HG03565 (cell line): ENCODE data around the gene DMKN.
A peak's percentile ranks its signal among the peaks of the same experiment; 100 is the strongest.
"Not testable (repeated sequence)": the region's sequence is repeated elsewhere in the genome, so short reads cannot be mapped to it uniquely, and the experiment has no call there.

ENCODE experiments used
- ATAC-seq: cut with Tn5 transposase; IDR thresholded peaks from one replicate; pipeline ENCODE4 v1.9.1; 2021; ENCODE audit warnings: mild to moderate bottlenecking, moderate library complexity; ENCODE audit not compliant: unreplicated experiment

DMKN gene

DNA sequence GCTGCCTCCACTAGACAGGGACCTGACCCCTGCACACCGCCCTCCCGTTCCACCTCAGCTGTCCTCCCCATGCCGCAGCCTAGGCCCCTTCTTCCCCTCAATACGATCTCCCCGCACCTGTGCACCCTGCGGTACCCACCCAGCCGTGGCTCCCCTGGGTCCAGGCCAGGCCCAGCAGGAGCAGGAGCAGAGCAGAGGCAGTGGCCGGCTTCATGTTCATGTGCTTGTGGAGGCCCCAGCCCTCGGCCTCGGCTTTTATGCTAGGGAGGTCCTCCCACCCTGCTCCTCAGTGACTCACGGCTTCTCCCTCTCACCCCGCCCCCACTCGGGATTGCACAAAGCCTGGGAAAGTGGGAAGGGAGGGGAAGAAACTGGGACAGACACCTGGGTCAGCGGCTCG lies 11.8 kb downstream of the DMKN start:
- no peak for ATAC-seq

DNA sequence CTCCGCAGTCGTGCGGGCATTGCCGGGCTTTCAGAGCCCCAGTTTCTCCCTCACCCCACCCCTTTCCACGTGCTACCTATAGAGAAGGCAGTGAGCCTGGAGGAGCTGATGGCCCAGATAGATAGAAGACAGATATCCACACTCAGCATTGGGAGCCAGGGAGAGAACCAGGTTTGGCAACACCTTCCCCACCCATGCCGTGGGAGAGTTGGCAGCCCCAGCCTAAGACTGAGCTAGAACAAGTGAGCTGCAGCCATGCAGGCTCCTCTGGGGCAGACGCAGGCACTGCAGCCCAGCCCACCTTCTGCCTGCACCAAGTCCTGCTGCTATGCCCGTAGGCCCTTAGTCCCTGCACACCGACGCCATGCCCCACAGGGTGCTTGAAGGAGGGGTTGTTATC lies 12.8 kb downstream of the DMKN start:
- no peak for ATAC-seq

DNA sequence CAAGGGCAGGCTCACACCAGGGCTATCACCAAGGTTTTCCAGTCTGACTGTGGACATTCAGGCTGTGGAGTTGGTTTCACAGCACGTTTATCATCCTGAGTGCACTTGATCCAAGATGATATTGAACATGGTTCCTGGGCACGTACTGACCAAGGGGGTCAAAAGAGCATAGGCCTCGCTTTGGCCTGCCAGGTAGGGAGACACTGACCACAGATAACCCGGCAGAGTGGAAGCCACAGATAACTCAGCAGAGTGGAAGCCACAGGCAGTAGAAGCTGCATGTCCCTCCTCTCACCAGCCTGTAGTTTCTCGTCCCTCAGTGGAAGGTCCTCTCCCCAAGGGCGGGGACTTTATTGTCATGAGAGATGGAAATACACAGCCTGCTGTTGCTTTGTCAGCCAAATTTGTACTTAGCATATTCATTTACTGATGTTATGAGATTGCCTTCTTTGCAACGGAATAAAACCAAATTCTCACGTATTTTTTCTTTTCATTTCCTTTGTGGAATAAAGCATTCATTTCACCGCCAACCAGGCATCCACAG lies 14.4 kb downstream of the DMKN start:
- no peak for ATAC-seq

DNA sequence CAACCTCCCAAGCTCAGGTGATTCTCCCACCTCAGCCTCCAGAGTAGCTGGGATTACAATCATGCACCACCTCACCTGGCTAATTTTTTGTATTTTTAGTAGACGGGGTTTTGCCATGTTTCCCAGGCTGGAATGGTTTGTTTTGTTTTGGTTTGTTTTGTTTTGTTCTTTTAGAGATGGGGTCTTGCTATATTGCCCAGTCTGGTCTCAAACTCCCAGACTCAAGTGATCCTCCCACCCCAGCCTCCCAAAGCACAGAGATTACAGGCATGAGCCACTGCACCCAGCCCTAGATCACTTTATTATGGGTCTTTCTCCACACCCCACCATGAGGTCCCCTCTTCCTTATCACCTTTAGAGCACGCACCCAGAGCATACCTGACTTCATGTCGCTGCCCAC lies 15.2 kb downstream of the DMKN start:
- ATAC-seq = no peak

DNA sequence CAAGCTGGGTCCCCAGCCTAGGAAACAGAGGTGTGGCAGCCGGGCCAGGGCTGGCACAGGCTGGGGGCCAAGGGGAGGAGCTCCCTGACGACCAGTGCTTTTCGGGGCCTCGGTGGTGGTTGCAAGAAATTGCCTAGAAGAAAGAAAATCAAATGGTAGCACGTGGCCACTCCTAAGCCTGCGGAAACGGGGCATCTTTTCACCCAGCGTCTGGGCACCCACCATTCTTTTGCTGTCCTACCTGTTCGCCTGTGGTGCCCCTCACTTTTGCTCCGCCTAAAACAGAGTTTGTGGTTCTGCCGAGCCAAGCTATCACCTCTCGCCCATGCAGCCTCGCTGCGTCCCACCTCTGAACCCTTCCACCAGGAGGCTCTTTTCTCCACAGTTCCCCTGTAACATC lies 16.0 kb downstream of the DMKN start:
- no peak for ATAC-seq

DNA sequence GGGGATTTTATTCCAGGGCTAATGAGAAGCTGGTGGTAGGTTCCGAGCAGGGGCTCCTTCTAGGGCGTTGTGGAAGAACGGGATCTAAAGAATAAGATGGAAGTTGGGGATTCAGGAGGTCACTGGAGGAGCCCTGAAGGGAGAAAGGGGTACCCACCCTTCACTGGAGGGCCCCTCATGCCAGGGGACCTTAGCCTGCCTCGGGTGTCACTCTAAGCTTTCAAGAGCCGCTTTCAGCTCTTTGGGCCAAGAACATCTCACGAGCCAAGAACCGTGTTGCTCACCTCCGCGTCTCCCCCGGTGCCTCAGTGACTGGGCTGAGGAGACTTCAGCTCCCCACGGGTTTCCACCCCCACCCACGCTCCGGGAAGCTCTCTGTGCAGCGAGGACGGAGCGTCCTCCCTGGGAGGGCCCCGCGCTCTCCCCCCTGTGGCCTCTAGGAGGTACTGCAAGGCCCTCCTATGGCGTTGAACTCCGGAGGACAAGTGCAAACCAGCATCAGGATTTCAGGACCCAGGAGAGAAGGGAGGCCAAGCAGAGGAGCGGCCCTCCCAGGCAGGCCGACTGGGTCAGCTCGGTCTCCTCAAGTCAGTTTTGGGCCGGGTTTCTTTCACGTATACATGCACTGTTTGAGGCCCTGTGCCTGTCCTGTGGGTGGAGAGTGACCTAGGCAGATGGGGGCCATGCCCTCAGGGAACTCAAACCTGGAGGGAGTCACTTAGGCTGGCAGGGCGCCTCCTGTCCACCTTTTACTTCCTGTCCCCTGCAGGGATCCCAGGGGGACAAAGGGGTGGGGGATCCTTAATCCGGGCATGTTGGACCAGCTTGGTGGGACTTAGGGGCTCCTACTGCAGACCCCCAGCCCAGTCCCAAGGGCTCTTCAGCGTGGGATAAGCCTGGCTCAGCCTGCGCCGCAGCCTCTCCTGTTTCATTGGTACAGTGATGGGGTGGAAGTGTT lies 18.1 kb downstream of the DMKN start:
- no peak for ATAC-seq

DNA sequence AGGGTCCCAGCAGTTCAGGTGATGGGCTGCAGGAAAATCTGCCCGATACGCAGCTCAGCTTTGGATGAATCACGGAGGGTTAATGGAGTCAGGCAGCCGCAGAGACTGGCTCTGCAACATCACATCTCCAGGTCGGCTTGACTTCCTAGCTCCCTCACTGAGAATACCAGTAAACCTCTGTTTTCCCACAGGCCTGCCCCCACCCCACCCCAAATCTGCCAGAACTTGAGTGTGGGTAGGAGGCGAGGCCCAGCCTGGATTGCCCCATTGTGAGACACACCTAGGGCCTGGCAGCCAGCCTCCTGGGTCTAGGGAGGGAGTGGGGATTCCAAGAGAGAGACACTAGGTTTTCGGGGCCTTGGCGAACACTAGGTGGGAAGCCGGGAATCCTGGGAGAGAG lies 19.5 kb downstream of the DMKN start:
- ATAC-seq = no peak

DNA sequence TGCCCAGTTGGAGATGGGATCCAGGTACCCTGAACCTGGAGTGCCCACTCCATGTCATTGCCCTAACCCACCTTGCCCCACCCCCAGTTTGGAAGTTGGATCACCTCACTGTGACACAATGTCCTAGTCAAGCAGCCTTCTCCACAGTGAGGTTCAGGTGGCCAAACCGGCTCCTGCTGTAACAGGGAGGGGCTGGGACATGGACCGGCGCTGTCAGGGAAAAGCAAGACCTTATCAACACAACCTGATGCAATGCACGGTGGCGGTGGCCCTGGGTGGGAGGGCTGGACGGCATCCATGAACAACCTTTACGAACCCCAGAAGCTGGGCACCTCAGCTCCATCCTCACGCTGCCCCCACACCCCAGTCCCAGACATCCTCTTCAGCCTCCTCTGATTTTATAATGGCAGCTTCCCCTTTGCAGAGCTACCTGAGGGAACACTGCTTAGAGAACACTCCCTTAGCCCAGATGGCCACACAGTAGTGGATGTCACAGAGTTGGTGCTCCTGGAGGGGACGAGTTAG lies 21.6 kb downstream of the DMKN start:
- no peak for ATAC-seq

DNA sequence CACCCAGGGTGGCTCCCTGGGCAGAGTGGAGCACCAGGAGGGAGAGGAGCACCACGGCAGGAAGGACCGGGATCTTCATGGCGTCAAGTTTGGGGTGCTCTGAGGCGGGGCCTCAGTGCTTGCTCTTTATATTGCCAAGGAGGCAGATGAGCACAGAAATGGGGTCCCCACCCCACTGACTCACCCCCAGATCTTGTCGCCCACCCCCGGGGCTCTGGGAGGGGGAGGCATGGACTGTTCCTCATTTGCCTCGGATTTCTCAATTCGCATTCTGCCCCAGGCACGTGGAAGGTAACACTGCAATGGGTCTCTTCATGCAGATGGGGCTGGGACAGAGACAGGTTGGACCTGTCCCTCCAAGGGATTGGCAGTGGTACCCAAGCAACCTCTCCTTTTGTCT lies 23.1 kb downstream of the DMKN start, which contains the start of gene KRTDAP:
KRTDAP (minus strand) TSS at position 101 of the 400 bp plus-strand sequence; CDS start at position 79, 22 bp downstream.
- no peak for ATAC-seq

DNA sequence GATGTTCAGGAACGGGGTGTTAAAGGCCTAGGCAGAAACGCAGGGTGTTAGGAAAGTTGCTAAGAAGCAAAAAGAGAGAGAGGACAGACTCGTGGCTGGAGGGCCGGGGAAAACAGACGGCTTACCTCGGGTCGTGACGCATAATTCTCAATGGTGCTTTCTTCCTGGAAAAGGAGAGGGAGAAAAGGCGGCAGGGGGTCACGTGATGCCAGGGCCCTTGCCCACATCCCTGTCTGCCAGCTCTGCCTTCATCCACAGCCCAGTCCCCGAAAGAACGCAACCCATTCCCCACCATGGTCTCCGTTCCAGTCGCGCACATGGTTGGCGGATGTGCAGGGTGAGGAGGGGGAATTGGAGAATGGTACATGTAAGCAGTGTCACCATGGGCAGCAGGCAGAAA lies 24.8 kb downstream of the DMKN start:
- ATAC-seq = no peak

DNA sequence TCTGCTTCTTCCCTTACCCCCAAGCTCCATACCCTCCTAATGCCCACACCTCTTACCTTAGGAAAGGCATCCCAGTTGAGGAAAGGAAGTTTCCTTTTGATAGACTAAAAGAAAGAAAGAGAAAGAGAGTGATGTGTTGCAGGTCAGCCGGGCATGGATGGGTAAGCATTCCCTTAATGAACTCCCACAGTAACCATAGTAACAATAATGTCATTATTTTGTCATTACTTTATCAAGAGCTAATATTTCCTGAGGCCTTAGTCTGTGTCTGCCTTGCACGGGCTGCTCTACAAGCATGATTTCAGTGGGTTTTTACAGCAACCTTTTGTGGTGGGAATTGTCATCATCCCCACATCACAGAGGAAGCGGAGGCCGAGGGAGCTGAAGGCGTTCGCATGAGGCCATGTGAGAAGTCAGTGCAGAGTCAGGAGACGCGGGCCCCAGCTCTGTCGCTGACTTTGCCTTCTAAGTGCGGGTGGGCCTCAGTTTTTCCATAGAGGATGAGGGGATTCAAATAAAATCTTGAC lies 25.7 kb downstream of the DMKN start:
- ATAC-seq = no peak

DNA sequence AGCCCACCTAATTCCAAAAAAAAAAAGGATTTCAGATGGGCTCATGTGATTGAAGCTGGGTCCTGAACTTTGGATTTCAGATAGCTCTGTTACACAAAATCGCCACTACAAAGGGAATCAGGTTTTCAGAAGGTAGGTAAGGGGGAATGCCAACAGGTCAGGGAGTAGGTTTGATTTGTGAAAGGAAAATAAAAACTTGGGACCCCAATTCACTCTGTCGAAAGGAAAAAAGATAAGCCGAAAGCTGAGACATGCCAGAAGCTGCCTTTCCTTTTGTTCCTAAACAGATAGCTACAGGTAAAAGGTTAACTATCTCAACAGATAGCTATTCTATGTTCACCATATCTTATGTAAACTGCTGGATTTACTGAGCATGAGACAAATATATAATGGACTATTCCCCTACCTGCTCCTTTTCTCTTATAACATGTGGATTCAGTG lies 27.2 kb downstream of the DMKN start:
- no peak for ATAC-seq

DNA sequence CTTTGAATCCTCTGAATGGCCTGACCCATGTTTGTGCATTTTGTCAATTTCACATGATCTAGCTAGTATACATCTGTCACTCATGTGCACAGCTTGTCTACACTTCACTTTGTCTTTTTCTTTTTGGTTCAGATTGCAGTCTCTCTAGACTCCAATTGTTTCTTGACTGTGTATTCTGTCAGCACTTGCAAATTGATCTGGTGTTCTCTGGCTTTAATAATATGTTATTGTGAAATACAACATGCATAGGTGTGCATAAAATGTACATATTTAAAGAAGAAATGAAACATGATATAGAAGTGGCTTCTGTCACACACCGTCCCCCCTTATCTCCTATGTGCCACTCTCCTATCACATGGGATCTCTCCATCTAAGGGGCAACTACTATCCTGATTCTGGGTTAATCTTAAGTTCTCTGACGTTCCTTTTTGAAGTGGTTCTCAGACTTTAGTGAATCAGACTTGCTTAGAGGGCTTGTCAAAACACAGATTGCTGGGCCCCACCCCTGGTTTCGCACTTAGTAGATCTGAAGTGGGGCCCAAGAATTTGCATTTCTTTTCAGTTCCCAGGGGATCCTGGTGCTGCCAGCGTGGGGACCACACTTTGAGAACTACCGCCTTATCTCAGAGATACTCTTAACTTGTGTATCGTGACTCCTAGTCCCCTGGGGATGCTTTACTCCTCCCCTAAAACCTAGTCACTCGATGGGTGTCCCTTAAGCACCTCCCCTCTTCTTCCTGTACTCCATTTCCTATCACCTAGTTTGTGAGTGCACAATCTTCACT lies 29.0 kb downstream of the DMKN start:
- ATAC-seq = peak; percentile 63

DNA sequence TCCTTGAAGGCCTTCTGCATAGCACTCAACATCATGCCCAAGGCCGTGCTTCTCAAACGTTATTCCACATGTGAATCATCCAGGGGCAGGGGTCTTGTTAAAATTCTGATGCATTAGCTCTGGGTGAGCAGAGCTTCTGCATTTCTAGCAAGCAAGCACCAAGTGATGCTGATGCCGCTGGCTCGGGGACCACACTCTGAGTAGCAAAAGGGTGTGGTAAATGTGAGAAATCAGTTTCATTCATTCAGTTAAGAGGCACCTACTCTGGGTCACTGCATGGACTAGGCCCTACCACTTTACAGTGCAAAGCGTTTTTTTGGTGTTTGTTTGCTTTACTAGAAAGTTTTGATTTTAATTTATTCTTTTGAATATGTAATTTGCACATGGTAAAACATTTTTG lies 30.4 kb downstream of the DMKN start:
- ATAC-seq = no peak

DNA sequence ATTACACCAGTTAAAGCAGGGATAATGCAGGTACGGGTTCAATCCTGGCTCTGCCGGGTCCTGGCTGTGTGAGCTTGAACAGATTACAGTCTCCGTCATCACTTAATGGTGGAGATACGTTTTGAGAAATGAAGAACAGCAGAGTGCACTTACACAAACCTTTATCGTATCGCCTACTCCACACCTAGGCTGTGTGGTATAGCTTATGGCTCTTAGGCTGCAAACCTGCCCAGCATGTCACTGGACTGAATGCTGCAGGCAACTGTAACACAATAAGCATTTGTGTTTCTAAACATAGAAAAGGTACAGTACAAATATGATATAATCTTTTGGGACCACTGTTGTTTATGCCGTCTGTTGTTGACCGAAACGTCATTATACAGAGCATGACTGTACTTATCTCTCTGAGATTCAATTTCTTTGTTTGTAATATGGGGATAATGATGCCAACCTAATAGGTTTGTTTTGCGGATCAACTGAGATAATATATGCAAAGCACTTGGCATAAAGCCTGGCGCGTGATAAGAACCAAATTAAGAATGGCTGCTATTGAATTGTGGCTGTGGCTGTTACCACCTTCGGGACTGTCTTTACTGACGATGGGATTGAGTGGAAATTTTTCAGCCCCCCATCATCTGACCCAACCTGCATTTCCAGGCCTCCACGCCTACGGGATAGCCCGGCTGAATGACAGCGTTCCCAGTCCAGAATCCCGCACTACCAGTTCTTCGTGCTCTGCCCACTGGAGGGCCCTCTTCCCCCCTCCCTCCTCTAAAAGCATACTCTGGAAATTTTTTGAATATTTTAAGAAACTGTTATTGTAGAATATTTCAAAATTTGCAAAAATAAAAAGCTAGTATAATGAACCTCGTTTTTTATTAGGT lies 34.4 kb downstream of the DMKN start:
- ATAC-seq = no peak

DNA sequence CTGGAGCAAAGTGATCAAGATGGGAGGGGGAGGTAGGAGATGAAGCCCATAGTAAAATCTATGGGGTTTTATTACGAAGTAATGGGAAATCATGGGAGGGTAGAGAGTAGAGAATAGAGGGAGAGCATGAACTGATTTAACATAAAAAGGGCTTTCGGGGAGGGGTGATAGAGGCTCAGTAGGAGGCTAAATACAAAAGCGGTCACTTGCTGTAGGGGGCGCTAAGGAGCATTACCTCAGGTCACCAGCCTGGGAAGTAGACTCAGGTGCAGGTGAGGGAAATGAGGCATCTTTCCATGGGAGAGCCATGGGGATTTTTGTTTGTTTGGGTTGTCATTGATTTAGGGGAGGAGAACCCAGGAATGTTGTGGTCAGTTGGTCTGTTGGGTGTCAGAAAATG lies 37.3 kb downstream of the DMKN start:
- no peak for ATAC-seq

DNA sequence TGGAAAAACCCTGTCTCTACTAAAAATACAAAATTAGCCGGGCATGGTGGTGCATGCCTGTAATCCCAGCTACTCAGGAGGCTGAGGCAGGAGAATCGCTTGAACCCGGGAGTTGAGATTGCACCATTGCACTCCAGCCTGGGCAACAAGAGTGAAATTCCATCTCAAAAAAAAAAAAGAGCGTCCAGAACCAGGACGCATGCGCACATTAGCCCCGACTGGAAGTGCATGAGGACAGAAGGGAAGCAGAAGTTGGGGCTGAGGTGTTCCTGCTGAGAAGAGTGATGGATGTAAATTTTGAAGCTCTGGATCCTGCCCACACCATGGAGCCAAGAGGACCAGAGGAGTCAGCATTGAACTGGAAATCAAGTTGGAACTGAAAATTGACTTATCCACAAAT lies 38.9 kb downstream of the DMKN start:
- not testable (repeated sequence) for ATAC-seq

DNA sequence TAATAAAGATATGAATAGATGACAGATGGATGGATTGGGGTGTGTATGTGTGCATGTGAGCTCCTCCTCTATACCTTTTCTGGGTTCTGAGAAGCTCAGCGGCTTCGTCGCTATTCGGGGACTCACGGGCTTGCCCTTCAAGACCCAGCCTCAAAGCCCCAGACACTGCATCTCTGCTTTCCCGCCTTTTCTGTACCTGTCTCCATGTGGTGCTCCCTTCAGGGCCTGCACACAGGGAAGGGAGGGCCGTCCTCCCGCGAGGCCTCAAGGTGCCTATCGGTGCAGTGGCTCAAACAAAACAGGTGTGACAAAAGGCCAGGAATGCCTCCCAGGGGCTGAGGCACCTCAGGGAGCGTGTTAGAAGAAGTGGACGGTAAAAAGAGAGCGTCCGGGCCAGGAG lies 39.3 kb downstream of the DMKN start:
- no peak for ATAC-seq

DNA sequence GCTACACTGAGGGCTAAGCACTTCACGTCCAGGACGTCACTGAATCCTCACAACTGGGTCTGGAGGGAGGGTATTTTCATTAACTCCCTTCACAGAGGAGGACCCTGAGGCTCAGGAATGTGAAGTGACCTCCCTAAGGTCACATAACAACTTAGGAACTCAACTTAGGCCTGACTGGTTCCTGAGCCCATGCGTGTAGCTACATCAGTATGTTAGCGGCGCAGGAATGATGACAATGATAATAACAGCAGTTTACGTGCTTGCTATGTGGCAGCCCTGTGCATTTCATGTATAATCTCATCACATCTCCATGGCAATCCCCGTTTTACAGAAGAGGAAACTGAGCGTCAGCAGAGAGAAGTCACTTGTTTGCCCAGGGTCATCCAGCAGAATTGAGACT lies 41.5 kb downstream of the DMKN start:
- ATAC-seq = no peak

DNA sequence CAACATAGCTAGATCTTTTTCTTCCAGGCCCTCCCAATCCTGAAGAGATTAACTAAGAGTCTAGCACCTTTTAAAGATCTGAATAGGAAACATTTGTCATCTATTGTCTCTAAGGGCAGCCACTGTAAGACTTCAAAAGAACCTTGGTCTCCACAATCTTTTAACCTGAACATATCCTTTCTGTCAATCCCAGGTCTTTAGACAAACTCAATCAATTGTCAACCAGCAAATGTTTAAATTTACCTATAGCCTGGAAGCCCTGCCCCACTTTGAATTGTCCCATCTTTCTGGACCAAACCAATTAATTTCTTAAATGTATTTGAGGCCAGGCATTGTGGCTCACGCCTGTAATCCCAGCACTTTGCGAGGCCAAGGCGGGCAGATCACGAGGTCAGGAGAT lies 42.4 kb downstream of the DMKN start:
- ATAC-seq = not testable (repeated sequence)
